Measurements from ENCODE around the gene SLC6A6.

- TF ChIP-seq, protein P1, sequence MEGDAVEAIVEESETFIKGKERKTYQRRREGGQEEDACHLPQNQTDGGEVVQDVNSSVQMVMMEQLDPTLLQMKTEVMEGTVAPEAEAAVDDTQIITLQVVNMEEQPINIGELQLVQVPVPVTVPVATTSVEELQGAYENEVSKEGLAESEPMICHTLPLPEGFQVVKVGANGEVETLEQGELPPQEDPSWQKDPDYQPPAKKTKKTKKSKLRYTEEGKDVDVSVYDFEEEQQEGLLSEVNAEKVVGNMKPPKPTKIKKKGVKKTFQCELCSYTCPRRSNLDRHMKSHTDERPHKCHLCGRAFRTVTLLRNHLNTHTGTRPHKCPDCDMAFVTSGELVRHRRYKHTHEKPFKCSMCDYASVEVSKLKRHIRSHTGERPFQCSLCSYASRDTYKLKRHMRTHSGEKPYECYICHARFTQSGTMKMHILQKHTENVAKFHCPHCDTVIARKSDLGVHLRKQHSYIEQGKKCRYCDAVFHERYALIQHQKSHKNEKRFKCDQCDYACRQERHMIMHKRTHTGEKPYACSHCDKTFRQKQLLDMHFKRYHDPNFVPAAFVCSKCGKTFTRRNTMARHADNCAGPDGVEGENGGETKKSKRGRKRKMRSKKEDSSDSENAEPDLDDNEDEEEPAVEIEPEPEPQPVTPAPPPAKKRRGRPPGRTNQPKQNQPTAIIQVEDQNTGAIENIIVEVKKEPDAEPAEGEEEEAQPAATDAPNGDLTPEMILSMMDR (IDR thresholded peaks at IDR 0.05; ENCODE audit: poor library complexity): no peak
- no peak for TF ChIP-seq EZH2 (IDR thresholded peaks at IDR 0.05; ENCODE audit: borderline replicate concordance)
These were observed 48.1 kb downstream of the SLC6A6 start for GRCh38 chr3:14450506-14450905.

Data from hepatocyte (in vitro differentiated cells).